Measurements from ENCODE around the gene DSCAM. TPM values are rescaled to one million over a fixed set of nuclear protein-coding genes. Genes with fewer than 3 reads are reported as not detected.

Gene DSCAM
- total and polyA plus RNA-seq, 10 of the 15 experiments (the other 5 are each of a cell fraction or from before 2014, with no cell fraction given): not detected

GRCh38 chr21:40331804-40332203 is 515.2 kb downstream of the DSCAM start (continued):
- TF ChIP-seq BACH1 (IDR thresholded peaks at IDR 0.05; ENCODE audit: borderline replicate concordance) (no peak), CREM (IDR thresholded peaks at IDR 0.05; ENCODE audit: low read depth) (no peak), CBFB (IDR thresholded peaks at IDR 0.05; ENCODE audit: low read depth) (no peak), LARP7 (IDR thresholded peaks at IDR 0.05) (no peak), ZBED1 (IDR thresholded peaks at IDR 0.05; ENCODE audit: borderline replicate concordance) (no peak)

- Histone ChIP-seq H3K9ac (ENCODE audit: control insufficient read depth, insufficient read depth, low read length) (no peak overlapping the region), H3K27me3 (replicated peaks in 1 of 2; ENCODE audit: control insufficient read depth in 2 of 2, insufficient read depth in 2 of 2, low read length in 1 of 2) (no peaks in the 10 kb centered on the region), H3K4me1 (ENCODE audit: control insufficient read depth, insufficient read depth, low read length) (no peaks in the 10 kb centered on the region), H3K27ac (ENCODE audit: control insufficient read depth, insufficient read depth) (no peak overlapping the region), H3K4me3 (no peak overlapping the region), H3K4me2 (ENCODE audit: control insufficient read depth, insufficient read depth) (no peak overlapping the region), H3K36me3 (ENCODE audit: control insufficient read depth in 2 of 2, insufficient read depth in 2 of 2, low read length in 1 of 2) (no peaks in the 10 kb centered on the region), H2AFZ (ENCODE audit: control insufficient read depth, low read depth, low read length) (no peak overlapping the region), H4K20me1 (ENCODE audit: control insufficient read depth, insufficient read depth) (no peaks in the 10 kb centered on the region), H3K79me2 (ENCODE audit: control insufficient read depth, insufficient read depth, low read length) (no peaks in the 10 kb centered on the region), H3K9me3 (replicated peaks; ENCODE audit: control insufficient read depth, insufficient read depth, low read length) (no peaks in the 10 kb centered on the region)
- no peak for TF ChIP-seq HDAC2 (IDR thresholded peaks at IDR 0.05)
- TF ChIP-seq KAT2A (conservative IDR thresholded peaks at IDR 0.05; ENCODE audit: control insufficient read depth, low read depth, low read length): no peak
- no peak for TF ChIP-seq POLR2AphosphoS5 (IDR thresholded peaks at IDR 0.05; ENCODE audit: low read length)
- no peak for TF ChIP-seq HSF1 (IDR thresholded peaks at IDR 0.05; ENCODE audit: low read depth, low read length)
- TF ChIP-seq BCL11A (IDR thresholded peaks at IDR 0.05; ENCODE audit: low read depth, low read length): no peak
- no TSS peak for BruUV-seq (replicated peaks)
- intact Hi-C loops (cut with micrococcal nuclease; ENCODE audit: unreplicated experiment) (no loop called here), in situ Hi-C loops (cut with MboI) (no loop called here)
- ATAC-seq (no peak), DNase-seq (ENCODE audit: low read depth, low spot score) (no peak), FAIRE-seq (no peak)
- SMC1A ChIA-PET (ENCODE audit: uncharacterized antibody, unreplicated experiment): no interaction called here
- CTCF ChIA-PET: no interaction called here
- RAD21 ChIA-PET (ENCODE audit: unreplicated experiment): no interaction called here
- POLR2A ChIA-PET: no interaction called here
- 4% methylated on average over 9 of the region's 9 CpGs for WGBS (ENCODE audit: insufficient coverage, insufficient replicate concordance, low lambda C conversion rate, missing lambda C conversion rate)
Measured at GRCh38 chr21:40331172-40331571, 515.8 kb downstream of the DSCAM start.

Measured in GM12878 (cell line).